Measurements from ENCODE around the gene UFC1. TPM values are rescaled to one million over a fixed set of nuclear protein-coding genes. Genes with fewer than 3 reads are reported as not detected.

The UFC1 gene
- total RNA-seq, 1 experiment from 2014 or later = 127 TPM

DNA sequence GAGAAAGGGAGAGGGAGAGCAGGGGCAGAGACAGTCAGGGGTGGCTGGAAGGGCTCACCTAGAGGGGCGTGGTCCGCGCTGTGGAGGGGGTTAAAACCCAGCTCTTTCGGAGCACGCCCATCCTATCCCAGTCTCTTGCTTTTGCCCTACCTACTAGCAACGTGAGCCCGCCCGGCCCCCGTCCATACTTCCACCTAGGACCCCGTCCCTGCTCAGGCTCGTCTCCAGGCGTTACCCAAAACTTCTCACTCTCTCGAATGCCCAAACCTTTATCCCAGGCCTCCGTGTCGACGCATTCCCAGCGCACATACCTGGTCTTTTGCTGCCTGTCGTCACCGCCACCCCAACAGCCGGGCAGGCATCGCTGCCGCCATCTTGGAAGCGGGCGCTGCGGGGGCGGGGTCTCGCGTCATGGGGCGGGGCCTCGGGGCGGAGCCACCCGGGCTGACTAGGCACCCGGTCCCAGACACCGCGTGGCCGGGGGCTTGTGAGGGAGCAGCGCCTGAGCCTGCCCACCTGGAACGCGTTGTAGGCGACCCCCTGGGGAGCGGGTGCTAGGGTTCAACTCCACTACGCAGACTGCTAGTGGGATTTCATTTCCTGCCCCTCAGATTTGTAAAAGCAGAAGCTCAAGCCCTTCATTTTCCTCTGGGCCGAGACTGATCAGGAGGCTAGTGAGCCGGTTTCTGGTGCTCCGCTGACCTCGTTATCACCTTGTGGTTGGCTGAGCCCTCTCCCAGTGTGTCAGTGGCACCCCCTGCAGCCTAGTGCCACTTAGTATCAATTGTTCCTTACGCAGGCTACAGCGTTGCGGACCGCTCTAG is 23.5 kb downstream of the UFC1 start, which contains the start of gene B4GALT3:
Gene B4GALT3 (minus strand): TSS at position 396 of the 824 bp plus-strand sequence. CDS start 1,447 bp downstream, outside the sequence.
- POLR2A ChIA-PET = interaction anchor here (0.5 to 2.0 kb wide), 2 partner anchors 23 to 48 kb away, joined by 5 to 8 read pairs; partner anchors contain the start of gene UFC1
- Histone ChIP-seq H3K27me3 (ENCODE audit: control insufficient read depth, insufficient read depth, low read length) (no peaks in the 10 kb centered on the region), H3K4me1 (ENCODE audit: control insufficient read depth, insufficient read depth, low read length) (peaks cover 10% of the 10 kb centered on the region), H3K4me3 (ENCODE audit: low read depth in 2 of 2, low read length in 2 of 2) (peak within 1 kb of the TSS; percentile 82 to 90), H3K27ac (ENCODE audit: low read length) (peak within 1 kb of the TSS; percentile 93), H3K9me3 (ENCODE audit: control insufficient read depth, insufficient read depth, low read depth, low read length) (no peaks in the 10 kb centered on the region), H3K36me3 (ENCODE audit: control insufficient read depth, insufficient read depth, low read length) (peaks cover 21% of the 10 kb centered on the region)
- DNase-seq (ENCODE audit: low read depth, low spot score) (no peak), ATAC-seq (peak; percentile 98)
- TF ChIP-seq, protein P1, sequence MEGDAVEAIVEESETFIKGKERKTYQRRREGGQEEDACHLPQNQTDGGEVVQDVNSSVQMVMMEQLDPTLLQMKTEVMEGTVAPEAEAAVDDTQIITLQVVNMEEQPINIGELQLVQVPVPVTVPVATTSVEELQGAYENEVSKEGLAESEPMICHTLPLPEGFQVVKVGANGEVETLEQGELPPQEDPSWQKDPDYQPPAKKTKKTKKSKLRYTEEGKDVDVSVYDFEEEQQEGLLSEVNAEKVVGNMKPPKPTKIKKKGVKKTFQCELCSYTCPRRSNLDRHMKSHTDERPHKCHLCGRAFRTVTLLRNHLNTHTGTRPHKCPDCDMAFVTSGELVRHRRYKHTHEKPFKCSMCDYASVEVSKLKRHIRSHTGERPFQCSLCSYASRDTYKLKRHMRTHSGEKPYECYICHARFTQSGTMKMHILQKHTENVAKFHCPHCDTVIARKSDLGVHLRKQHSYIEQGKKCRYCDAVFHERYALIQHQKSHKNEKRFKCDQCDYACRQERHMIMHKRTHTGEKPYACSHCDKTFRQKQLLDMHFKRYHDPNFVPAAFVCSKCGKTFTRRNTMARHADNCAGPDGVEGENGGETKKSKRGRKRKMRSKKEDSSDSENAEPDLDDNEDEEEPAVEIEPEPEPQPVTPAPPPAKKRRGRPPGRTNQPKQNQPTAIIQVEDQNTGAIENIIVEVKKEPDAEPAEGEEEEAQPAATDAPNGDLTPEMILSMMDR (IDR thresholded peaks at IDR 0.05) = no peak
- TF ChIP-seq SIN3A (IDR thresholded peaks at IDR 0.05; ENCODE audit: borderline replicate concordance, insufficient read depth, low read depth, low read length) = peak; percentile 59; the same call in 1 of the 2 replicates
- TF ChIP-seq, protein P2, sequence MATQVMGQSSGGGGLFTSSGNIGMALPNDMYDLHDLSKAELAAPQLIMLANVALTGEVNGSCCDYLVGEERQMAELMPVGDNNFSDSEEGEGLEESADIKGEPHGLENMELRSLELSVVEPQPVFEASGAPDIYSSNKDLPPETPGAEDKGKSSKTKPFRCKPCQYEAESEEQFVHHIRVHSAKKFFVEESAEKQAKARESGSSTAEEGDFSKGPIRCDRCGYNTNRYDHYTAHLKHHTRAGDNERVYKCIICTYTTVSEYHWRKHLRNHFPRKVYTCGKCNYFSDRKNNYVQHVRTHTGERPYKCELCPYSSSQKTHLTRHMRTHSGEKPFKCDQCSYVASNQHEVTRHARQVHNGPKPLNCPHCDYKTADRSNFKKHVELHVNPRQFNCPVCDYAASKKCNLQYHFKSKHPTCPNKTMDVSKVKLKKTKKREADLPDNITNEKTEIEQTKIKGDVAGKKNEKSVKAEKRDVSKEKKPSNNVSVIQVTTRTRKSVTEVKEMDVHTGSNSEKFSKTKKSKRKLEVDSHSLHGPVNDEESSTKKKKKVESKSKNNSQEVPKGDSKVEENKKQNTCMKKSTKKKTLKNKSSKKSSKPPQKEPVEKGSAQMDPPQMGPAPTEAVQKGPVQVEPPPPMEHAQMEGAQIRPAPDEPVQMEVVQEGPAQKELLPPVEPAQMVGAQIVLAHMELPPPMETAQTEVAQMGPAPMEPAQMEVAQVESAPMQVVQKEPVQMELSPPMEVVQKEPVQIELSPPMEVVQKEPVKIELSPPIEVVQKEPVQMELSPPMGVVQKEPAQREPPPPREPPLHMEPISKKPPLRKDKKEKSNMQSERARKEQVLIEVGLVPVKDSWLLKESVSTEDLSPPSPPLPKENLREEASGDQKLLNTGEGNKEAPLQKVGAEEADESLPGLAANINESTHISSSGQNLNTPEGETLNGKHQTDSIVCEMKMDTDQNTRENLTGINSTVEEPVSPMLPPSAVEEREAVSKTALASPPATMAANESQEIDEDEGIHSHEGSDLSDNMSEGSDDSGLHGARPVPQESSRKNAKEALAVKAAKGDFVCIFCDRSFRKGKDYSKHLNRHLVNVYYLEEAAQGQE (IDR thresholded peaks at IDR 0.05; ENCODE audit: insufficient read depth in 1 of 2, low read depth in 2 of 2, low read length in 1 of 2) = no peak
- TF ChIP-seq POLR2AphosphoS5 (IDR thresholded peaks at IDR 0.05; ENCODE audit: low read depth, low read length) = peak; percentile 94
- no peak for TF ChIP-seq TCF7L2 (IDR thresholded peaks at IDR 0.05; ENCODE audit: low read depth, low read length)
- in situ Hi-C loops (cut with HindIII; ENCODE audit: low pct_unique_long_range_greater_than_20kb, low sequenced_read_pairs) (no loop called here), intact Hi-C loops (cut with micrococcal nuclease; ENCODE audit: unreplicated experiment) (no loop called here)
- CTCF ChIA-PET = interaction anchor here (1.5 kb wide), 1 partner anchor 11 kb away, joined by 3 read pairs; the partner anchor contains the start of gene PPOX
- BruUV-seq (replicated peaks) = TSS peak; percentile 82

DNA sequence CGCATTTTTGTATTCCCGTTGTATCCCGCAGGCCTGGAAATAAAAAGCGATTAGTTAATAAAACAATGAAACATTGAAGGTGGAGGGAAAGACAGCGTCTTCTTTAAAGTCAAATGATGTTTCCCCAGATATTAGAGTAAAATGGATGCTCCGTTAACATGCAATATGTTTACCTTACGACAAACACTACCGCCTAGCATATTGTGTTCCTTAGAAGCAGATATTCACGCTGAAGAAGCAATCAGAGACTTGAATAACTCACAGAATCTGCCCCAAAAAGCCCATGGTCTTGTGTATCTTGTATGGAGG is 24.1 kb downstream of the UFC1 start:
- Histone ChIP-seq H3K4me1 (ENCODE audit: control insufficient read depth, insufficient read depth, low read length) (peaks cover 10% of the 10 kb centered on the region), H3K4me3 (ENCODE audit: low read depth in 2 of 2, low read length in 2 of 2) (peak overlapping the region; percentile 82 to 90), H3K27ac (ENCODE audit: low read length) (peak overlapping the region; percentile 93), H3K27me3 (ENCODE audit: control insufficient read depth, insufficient read depth, low read length) (no peaks in the 10 kb centered on the region), H3K9me3 (ENCODE audit: control insufficient read depth, insufficient read depth, low read depth, low read length) (no peaks in the 10 kb centered on the region), H3K36me3 (ENCODE audit: control insufficient read depth, insufficient read depth, low read length) (peaks cover 16% of the 10 kb centered on the region)
- BruUV-seq (replicated peaks) = no TSS peak
- ATAC-seq = no peak
- TF ChIP-seq SIN3A (IDR thresholded peaks at IDR 0.05; ENCODE audit: borderline replicate concordance, insufficient read depth, low read depth, low read length) (no peak), POLR2AphosphoS5 (IDR thresholded peaks at IDR 0.05; ENCODE audit: low read depth, low read length) (no peak), TCF7L2 (IDR thresholded peaks at IDR 0.05; ENCODE audit: low read depth, low read length) (no peak)
- TF ChIP-seq, protein P2 (IDR thresholded peaks at IDR 0.05; ENCODE audit: insufficient read depth in 1 of 2, low read depth in 2 of 2, low read length in 1 of 2) = no peak
- TF ChIP-seq, protein P1 (IDR thresholded peaks at IDR 0.05) = no peak
- ChIA-PET CTCF (interaction anchor here (1.5 kb wide), 1 partner anchor 12 kb away, joined by 3 read pairs; the partner anchor contains the start of gene PPOX), POLR2A (interaction anchor here (2.0 kb wide), 1 partner anchor 23 kb away, joined by 5 read pairs; the partner anchor contains the start of gene UFC1)
- intact Hi-C loops (cut with micrococcal nuclease; ENCODE audit: unreplicated experiment) = no loop called here
- in situ Hi-C loops (cut with HindIII; ENCODE audit: low pct_unique_long_range_greater_than_20kb, low sequenced_read_pairs) = no loop called here
- no peak for DNase-seq (ENCODE audit: low read depth, low spot score)
